Astrocyte of the cerebellum (primary cell): ENCODE data around the gene BCL2L11.

Source experiments
- DNase-seq: peaks from one replicate; pipeline ENCODE4 v3.0.0-alpha.2; 2011; ENCODE audit warnings: low read depth
- H3K4me3 ChIP-seq: 2 replicates; pipeline ENCODE4 v1.5.1; 2011; ENCODE audit warnings: mild to moderate bottlenecking, low read depth, low read length, moderate library complexity
- in situ Hi-C: cut with HindIII; loops from 2 replicates; pipeline ENCODE4 v1.10.0; 2017; ENCODE audit warnings: low sequenced_read_pairs
- TF ChIP-seq, protein P1 (sequence below): IDR thresholded peaks from 2 replicates; pipeline ENCODE4 v1.5.1; 2012; ENCODE audit warnings: low read length, low read depth, moderate library complexity, mild to moderate bottlenecking; ENCODE audit errors: missing control alignments

The BCL2L11 gene

DNA sequence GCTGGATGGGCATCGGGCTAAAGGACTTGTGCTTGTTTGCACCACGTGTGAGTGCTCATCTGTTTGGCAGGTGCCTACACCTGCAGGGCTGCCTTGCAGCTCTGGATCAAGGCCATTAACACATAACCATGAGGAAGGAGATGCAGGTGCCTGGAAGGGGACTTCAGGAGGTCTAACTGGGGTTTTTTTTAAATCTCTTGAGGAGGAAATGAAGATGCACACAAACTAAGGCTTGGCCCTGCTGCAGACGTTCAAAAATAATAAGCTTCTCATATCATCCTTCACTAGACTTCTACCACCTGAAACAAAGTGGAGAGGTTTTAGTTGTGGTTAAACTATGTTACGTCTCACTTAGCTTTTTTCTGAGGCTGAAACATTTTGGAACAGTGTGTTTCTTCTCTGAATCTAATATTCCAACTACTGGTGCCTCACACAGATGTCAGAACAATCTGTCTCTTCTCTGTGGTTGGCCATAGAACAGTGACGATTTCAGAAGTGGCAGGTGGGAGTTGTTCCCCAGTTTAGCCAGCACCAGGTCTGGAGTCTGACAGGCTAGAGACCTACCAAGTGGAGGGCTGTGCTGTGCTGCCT is 36.5 kb downstream of the BCL2L11 start:
- TF ChIP-seq, protein P1, sequence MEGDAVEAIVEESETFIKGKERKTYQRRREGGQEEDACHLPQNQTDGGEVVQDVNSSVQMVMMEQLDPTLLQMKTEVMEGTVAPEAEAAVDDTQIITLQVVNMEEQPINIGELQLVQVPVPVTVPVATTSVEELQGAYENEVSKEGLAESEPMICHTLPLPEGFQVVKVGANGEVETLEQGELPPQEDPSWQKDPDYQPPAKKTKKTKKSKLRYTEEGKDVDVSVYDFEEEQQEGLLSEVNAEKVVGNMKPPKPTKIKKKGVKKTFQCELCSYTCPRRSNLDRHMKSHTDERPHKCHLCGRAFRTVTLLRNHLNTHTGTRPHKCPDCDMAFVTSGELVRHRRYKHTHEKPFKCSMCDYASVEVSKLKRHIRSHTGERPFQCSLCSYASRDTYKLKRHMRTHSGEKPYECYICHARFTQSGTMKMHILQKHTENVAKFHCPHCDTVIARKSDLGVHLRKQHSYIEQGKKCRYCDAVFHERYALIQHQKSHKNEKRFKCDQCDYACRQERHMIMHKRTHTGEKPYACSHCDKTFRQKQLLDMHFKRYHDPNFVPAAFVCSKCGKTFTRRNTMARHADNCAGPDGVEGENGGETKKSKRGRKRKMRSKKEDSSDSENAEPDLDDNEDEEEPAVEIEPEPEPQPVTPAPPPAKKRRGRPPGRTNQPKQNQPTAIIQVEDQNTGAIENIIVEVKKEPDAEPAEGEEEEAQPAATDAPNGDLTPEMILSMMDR, result no peak
- in situ Hi-C loops, result no loop called here
- no peak for DNase-seq
- H3K4me3 ChIP-seq, result no peak overlapping the region

- TF ChIP-seq, protein P1, result no peak
- no peak for DNase-seq
- H3K4me3 ChIP-seq, result no peak overlapping the region
- in situ Hi-C loops, result no loop called here
Observed at GRCh38 chr2:111157798-111158197, 37.1 kb downstream of the BCL2L11 start.

GRCh38 chr2:111159641-111160040 is 38.9 kb downstream of the BCL2L11 start:
- H3K4me3 ChIP-seq, result no peak overlapping the region
- in situ Hi-C loops, result loop anchor here (5.0 kb wide), 1 partner anchor 48 kb away; no protein-coding TSS in a partner anchor
- DNase-seq, result no peak

GRCh38 chr2:111160758-111161157 is 40.0 kb downstream of the BCL2L11 start:
- TF ChIP-seq, protein P1, result no peak
- H3K4me3 ChIP-seq, result no peak overlapping the region
- in situ Hi-C loops, result loop anchor here (5.0 kb wide), 1 partner anchor 47 kb away; no protein-coding TSS in a partner anchor
- peak; percentile 29 for DNase-seq

More at GRCh38 chr2:111159641-111160040, 38.9 kb downstream of the BCL2L11 start:
- TF ChIP-seq, protein P1, result no peak

DNA sequence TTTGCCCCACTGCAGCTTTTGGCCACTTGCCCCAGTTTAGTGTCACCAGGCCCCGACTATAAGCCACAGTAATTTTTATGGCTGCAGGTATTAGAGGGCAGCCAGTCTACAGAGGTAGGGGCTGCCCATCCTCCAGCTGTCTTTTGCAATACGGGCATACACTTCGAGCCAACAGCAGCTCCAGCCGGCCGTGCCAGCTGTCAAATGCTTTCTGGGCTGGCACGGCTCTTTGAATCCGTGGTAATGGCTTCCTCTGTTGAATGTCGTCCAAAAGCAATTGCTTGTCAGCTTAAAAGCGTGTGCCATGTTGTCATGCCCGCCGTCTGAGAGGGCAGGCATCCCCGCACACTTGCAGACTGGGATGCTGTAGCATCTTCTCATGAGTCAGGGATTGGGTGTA is 41.3 kb downstream of the BCL2L11 start:
- no peak for DNase-seq
- in situ Hi-C loops, result loop anchor here (5.0 kb wide), 1 partner anchor 45 kb away; no protein-coding TSS in a partner anchor
- no peak overlapping the region for H3K4me3 ChIP-seq
- TF ChIP-seq, protein P1, result no peak

DNA sequence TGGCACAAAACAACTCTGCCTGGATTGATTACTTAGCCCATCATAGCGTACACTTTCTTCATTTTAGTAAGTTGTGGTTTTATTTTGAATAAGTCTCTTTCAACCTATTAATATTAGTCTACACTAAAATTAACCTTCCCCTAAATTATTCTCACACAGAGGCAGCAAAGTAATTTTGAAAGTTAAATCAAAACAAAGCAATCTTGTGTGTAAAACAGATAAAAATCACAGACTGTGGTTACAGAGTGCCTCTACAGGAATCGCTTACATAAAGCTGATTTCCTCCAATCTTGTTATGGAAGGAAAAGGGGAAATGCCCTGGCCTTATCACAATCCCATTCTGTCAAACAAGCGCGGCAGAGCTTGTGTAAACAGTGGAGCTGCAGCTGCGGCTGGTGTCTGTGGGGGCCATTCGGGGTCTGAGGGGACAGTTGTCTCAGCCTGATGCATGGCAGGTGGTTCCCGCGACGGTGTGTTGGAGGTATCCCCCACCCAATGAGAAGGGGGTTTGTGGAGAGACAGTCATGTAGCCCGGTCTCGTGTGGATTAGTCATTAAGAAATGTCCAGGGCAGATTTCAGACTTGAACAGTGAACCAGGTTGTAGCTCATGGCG is 42.1 kb downstream of the BCL2L11 start:
- no peak for DNase-seq
- no peak overlapping the region for H3K4me3 ChIP-seq
- in situ Hi-C loops, result loop anchor here (5.0 kb wide), 1 partner anchor 44 kb away; no protein-coding TSS in a partner anchor
- TF ChIP-seq, protein P1, result no peak
